Stimulated activated CD4-positive, alpha-beta T cell treated with anti-CD3 and anti-CD28 coated beads, Interleukin-15, amount 100 ng/mL, for 1 hour (primary cell): ENCODE data around the gene ZNF525.
"Not testable (repeated sequence)": the region's sequence is repeated elsewhere in the genome, so short reads cannot be mapped to it uniquely, and the experiment has no call there.

ENCODE experiments used
- DNase-seq, 2 donors: peaks; one replicate each; pipeline ENCODE4 v3.0.0-alpha.2; 2020; ENCODE audit warnings: low read depth in 1 of 2, low spot score in 1 of 2

The ZNF525 gene

GRCh38 chr19:53365134-53365898 lies at the start of gene ZNF525:
TSS of gene ZNF525 (plus strand) at chr19:53365705. CDS start at chr19:53372282, 6,577 bp downstream.
- peak; percentile 95 to 97 for DNase-seq

- DNase-seq: peak in 1 of 2 donors; percentile 8
Measured at GRCh38 chr19:53328967-53329366, 36.5 kb upstream of the ZNF525 start.

GRCh38 chr19:53332484-53332883 lies 33.0 kb upstream of the ZNF525 start:
- no peak for DNase-seq

- DNase-seq: peak in 1 of 2 donors; percentile 3
Measured at GRCh38 chr19:53333066-53333462, 32.4 kb upstream of the ZNF525 start.

GRCh38 chr19:53333463-53334449 lies 31.7 kb upstream of the ZNF525 start, which contains the start of gene ZNF845:
TSS of gene ZNF845 (plus strand) at chr19:53333749. CDS start at chr19:53341308, 7,559 bp downstream.
- DNase-seq: peak; percentile 95 to 97

GRCh38 chr19:53344403-53344802 lies 21.1 kb upstream of the ZNF525 start:
- DNase-seq: not testable (repeated sequence)

- DNase-seq: no peak
Measured at GRCh38 chr19:53355739-53356138, 9.8 kb upstream of the ZNF525 start.

GRCh38 chr19:53357821-53358581 lies 7.5 kb upstream of the ZNF525 start:
- no peak for DNase-seq

GRCh38 chr19:53360056-53360455 lies 5.4 kb upstream of the ZNF525 start:
- not testable (repeated sequence) for DNase-seq

- DNase-seq: no peak
Measured at GRCh38 chr19:53365899-53366493, 491 bp downstream of the ZNF525 start.

- DNase-seq: no peak
Measured at GRCh38 chr19:53372196-53372595, 6.7 kb downstream of the ZNF525 start.

- DNase-seq: no peak
Measured at GRCh38 chr19:53374288-53374687, 8.8 kb downstream of the ZNF525 start.

- DNase-seq: no peak
Measured at GRCh38 chr19:53374743-53375142, 9.2 kb downstream of the ZNF525 start.

- no peak for DNase-seq
Measured at GRCh38 chr19:53381376-53381775, 15.9 kb downstream of the ZNF525 start.

- DNase-seq: no peak
Measured at GRCh38 chr19:53388168-53388567, 22.7 kb downstream of the ZNF525 start.

GRCh38 chr19:53388904-53389303 lies 23.4 kb downstream of the ZNF525 start:
- DNase-seq: no peak

- no peak for DNase-seq
Measured at GRCh38 chr19:53389571-53389970, 24.1 kb downstream of the ZNF525 start.

- DNase-seq: no peak
Measured at GRCh38 chr19:53389978-53390377, 24.5 kb downstream of the ZNF525 start.

GRCh38 chr19:53394522-53394973 lies 29.0 kb downstream of the ZNF525 start:
- no peak for DNase-seq
